ENCODE measurements around the gene MYRIP.

MYRIP gene

GRCh38 chr3:40187945-40188344 is 378.5 kb downstream of the MYRIP start:
- DNase-seq (ENCODE audit: low read depth in 2 of 2) = no peak

- no peak for DNase-seq (ENCODE audit: low read depth in 2 of 2)
These were observed 379.7 kb downstream of the MYRIP start for GRCh38 chr3:40189118-40189517.

GRCh38 chr3:40190056-40190455 is 380.6 kb downstream of the MYRIP start:
- DNase-seq (ENCODE audit: low read depth in 2 of 2) = no peak

- no peak for DNase-seq (ENCODE audit: low read depth in 2 of 2)
These were observed 381.8 kb downstream of the MYRIP start for GRCh38 chr3:40191251-40191650.

GRCh38 chr3:40191850-40192448 is 382.5 kb downstream of the MYRIP start:
- DNase-seq (ENCODE audit: low read depth in 2 of 2) = peak; percentile 26 to 28

- DNase-seq (ENCODE audit: low read depth in 2 of 2) = no peak
These were observed 383.2 kb downstream of the MYRIP start for GRCh38 chr3:40192628-40193027.

GRCh38 chr3:40196966-40197365 is 387.6 kb downstream of the MYRIP start:
- DNase-seq (ENCODE audit: low read depth in 2 of 2) = no peak

GRCh38 chr3:40200692-40201316 is 391.4 kb downstream of the MYRIP start:
- no peak for DNase-seq (ENCODE audit: low read depth in 2 of 2)

GRCh38 chr3:40201770-40202169 is 392.4 kb downstream of the MYRIP start:
- no peak for DNase-seq (ENCODE audit: low read depth in 2 of 2)

- DNase-seq (ENCODE audit: low read depth in 2 of 2) = no peak
These were observed 397.1 kb downstream of the MYRIP start for GRCh38 chr3:40206522-40206921.

- DNase-seq (ENCODE audit: low read depth in 2 of 2) = no peak
These were observed 398.4 kb downstream of the MYRIP start for GRCh38 chr3:40207796-40208195.

- DNase-seq (ENCODE audit: low read depth in 2 of 2) = no peak
These were observed 398.8 kb downstream of the MYRIP start for GRCh38 chr3:40208251-40208650.

GRCh38 chr3:40211579-40211978 is 402.2 kb downstream of the MYRIP start:
- DNase-seq (ENCODE audit: low read depth in 2 of 2) = no peak

- no peak for DNase-seq (ENCODE audit: low read depth in 2 of 2)
These were observed 404.1 kb downstream of the MYRIP start for GRCh38 chr3:40213556-40213955.

GRCh38 chr3:40215015-40215414 is 405.6 kb downstream of the MYRIP start:
- no peak for DNase-seq (ENCODE audit: low read depth in 2 of 2)

GRCh38 chr3:40216471-40216870 is 407.1 kb downstream of the MYRIP start:
- DNase-seq (ENCODE audit: low read depth in 2 of 2) = no peak

GRCh38 chr3:40223856-40224255 is 414.4 kb downstream of the MYRIP start:
- DNase-seq (ENCODE audit: low read depth in 2 of 2) = no peak

- no peak for DNase-seq (ENCODE audit: low read depth in 2 of 2)
These were observed 415.5 kb downstream of the MYRIP start for GRCh38 chr3:40224796-40225515.

- DNase-seq (ENCODE audit: low read depth in 2 of 2) = no peak
These were observed 417.2 kb downstream of the MYRIP start for GRCh38 chr3:40226636-40227035.

GRCh38 chr3:40228792-40229350 is 419.5 kb downstream of the MYRIP start:
- no peak for DNase-seq (ENCODE audit: low read depth in 2 of 2)

- DNase-seq (ENCODE audit: low read depth in 2 of 2) = no peak
These were observed 420.0 kb downstream of the MYRIP start for GRCh38 chr3:40229386-40229785.

GRCh38 chr3:40229963-40230362 is 420.6 kb downstream of the MYRIP start:
- no peak for DNase-seq (ENCODE audit: low read depth in 2 of 2)

GRCh38 chr3:40230382-40230781 is 421.0 kb downstream of the MYRIP start:
- DNase-seq (ENCODE audit: low read depth in 2 of 2) = no peak
